ENCODE results near the gene TAF4B.

DNA sequence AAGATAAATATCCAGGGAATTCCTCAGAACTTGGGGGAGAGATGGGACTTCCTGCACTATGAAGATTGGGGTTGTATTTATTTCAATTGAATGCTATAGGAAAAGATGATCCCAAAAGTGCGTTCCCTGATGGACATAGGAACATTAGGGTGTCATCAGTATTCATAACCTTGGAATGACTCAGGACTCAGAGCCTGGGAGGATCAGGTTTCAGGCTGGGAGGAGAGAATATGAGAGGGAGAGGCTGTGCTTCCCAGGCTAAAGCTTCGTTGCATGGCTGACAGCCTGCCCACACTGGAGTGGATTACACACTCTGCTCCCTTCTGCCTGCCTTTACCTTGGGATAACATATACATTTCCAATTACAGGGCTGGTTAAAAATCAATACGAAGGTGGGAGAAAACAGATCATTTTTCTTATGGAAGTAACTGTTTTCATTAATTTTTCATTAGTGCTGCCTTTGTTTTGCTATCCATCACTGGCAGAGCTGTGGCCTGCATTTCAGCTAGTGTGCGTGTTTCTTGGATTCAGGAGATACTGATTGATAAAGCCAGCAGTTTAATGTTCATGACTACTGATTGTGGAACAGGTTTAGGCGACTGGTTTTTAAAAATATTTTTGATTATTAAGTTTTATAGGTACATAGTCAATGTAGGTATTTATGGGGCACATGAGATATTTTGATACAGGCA lies 203.4 kb downstream of the TAF4B start:
- TF ChIP-seq POLR2A (IDR thresholded peaks at IDR 0.05): no peak
- TF ChIP-seq, protein P1, sequence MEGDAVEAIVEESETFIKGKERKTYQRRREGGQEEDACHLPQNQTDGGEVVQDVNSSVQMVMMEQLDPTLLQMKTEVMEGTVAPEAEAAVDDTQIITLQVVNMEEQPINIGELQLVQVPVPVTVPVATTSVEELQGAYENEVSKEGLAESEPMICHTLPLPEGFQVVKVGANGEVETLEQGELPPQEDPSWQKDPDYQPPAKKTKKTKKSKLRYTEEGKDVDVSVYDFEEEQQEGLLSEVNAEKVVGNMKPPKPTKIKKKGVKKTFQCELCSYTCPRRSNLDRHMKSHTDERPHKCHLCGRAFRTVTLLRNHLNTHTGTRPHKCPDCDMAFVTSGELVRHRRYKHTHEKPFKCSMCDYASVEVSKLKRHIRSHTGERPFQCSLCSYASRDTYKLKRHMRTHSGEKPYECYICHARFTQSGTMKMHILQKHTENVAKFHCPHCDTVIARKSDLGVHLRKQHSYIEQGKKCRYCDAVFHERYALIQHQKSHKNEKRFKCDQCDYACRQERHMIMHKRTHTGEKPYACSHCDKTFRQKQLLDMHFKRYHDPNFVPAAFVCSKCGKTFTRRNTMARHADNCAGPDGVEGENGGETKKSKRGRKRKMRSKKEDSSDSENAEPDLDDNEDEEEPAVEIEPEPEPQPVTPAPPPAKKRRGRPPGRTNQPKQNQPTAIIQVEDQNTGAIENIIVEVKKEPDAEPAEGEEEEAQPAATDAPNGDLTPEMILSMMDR (IDR thresholded peaks at IDR 0.05): no peak
- no peak for TF ChIP-seq POLR2AphosphoS5 (IDR thresholded peaks at IDR 0.05)

All from sigmoid colon (tissue), 4 donors.